Activated CD4-positive, alpha-beta T cell treated with anti-CD3 and anti-CD28 coated beads, Interleukin-2, amount 50 U/mL, for 1 hour (primary cell): ENCODE data around the gene ACER3.
A peak's percentile ranks its signal among the peaks of the same experiment; 100 is the strongest.

Experiments used
- DNase-seq: peaks from one replicate; pipeline ENCODE4 v3.0.0-alpha.2; 2020

ACER3 gene

DNA sequence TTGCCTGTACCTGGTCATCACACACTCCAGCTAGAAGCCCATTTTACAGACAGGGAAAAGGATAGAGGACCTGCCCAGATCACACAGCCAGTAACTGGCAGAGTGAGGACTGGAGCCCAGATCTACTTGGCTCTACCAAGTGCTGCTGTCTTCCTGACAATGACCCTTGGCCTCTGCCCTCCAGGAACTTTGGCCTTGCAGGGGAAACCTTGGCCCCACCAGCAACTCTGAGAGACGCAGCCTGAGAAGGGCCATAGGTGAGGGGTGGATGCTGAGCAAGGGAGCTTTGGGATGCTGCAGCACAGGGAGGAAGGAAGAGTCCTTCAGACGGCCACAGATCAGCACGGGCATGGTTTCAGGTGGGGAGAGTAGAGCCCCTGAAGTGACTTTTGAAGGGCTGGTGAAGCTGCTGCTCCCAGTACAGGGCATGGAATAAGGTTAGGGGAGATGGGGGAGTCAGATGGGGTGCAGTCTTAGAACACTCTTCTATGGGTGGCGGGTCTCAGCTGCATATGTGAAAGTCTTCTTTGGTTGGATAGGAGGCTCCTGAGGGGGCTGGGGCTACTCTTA lies 204.0 kb downstream of the ACER3 start:
- DNase-seq, result no peak

DNA sequence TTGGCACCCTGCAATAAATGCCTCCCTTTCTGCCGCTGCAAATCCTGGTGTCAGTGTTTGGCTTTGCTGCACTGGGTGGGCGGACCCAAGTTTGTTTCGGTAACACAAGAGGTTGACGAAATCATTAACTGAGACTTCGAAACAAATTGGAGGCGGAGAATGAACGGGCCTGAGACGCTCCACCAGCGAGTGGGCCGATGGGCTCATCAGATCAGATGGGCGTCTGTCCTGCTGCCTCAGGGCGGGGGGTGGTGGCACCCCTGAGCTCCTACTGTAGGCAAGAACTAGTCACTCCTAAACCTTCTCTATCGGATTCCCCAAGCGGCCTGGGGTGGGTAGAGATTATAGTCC lies 205.1 kb downstream of the ACER3 start:
- DNase-seq, result no peak

DNA sequence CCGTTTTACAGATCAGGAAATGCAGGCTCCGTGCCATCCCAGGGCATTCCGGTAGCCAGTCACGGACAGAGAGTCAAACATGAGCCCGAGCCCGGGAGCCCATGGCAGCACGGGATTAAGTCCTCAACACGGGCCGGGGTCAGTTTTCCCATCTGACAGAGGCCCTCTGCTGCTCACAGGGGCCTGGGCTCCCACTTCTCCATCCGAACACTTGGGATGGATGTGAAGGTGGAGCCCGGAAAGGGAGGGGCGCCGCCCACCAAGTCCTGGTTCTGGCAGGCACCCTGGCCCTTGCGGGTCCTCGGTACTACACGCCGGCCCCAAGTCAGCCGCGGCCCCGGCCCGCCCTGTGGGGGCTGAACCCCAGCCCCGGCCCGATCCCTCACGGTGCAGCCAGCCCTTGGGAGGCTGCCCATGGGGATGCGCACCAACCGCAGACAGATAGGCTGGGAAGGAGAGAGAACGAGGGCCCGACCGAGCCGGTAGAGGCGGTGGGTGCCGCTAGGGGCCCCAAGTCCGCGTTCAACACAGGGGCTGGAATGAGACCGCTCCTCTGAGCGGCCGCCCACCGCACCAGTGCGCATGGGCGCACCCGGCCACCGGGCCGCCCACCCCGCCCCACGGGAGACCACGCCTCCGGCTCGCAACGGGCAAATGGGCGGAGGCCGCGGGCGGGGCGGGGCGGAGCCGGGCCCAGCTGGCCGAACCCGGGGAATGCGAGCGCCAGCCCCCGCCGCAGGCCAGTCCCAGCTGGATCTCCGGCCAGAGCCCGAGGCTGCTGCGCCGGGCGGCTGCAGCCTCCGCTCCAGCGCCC lies 205.7 kb downstream of the ACER3 start, which contains the start of gene CAPN5:
Gene CAPN5, plus strand, starts transcription at position 743 of the 814 bp plus-strand sequence. CDS start 17,916 bp downstream, outside the sequence.
- peak; percentile 82 for DNase-seq

DNA sequence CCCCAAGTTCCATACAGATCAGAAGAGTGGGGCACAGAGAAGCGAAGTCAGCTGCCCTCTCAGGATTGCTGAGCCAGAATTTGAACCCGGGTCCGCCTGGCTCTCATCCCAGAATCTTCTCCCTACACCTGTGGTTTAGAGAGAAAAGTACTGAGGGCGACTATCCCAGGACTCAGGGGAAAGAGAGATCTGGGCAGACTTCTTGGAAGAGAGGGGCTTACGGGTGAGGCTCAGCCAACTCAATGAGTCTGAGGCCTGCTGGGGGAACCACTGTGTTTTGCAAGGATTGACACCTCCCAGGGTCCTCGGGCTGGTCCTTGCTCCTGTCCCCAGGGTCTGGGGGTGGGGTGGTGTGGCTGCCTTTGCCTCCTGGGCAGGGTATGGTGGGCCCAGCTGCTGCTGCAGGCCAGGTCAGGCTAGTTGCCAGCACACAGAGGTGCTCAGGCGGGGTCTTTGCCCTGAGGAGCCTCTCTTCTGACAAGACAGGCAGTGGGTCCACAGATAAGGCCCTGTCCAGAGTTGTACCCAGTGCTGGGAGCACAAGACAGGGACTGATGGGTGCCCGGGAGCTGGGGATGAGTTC lies 207.2 kb downstream of the ACER3 start:
- no peak for DNase-seq

DNA sequence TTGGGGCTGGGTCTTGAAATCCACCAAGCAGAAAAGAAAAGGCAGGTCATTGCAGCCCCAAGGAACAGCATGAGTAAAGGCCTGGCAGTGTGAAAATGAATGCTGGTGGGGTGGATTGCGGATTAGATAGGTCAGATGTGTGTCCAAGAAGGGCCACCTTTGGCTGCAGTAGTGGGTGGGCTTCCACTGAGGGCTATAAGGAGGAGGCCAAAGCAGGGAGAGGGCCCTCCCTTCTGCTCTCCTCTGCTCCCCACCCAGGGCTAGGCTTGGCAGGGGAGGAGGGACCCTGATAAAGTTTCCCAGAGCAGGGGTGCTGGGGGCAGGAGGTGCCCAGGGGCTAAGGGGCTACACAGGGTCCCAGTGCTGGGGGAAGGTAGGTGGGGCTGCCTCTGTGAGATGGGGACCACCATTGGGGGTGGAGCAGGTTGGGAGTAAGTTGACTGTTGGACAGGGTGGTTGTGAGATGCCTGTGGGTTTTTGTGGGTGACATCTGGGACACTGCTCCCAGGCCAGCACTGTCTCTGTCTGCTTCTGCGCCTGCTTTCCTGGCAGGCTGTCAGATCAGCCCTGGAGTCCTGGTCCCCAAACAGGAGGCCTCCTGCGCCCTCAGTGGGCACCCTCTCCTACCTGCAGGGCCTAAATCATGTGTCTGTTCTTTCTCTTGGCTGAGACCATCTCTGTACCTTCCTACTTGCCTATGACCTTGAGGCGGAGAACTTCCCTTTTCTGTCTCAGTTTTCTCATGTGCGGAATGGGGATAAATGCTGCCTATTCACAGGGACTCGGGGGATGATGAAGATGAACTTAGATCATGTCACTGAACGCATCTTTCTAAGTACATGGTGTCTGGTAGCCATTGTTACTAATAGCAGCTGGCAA lies 208.0 kb downstream of the ACER3 start:
- no peak for DNase-seq

DNA sequence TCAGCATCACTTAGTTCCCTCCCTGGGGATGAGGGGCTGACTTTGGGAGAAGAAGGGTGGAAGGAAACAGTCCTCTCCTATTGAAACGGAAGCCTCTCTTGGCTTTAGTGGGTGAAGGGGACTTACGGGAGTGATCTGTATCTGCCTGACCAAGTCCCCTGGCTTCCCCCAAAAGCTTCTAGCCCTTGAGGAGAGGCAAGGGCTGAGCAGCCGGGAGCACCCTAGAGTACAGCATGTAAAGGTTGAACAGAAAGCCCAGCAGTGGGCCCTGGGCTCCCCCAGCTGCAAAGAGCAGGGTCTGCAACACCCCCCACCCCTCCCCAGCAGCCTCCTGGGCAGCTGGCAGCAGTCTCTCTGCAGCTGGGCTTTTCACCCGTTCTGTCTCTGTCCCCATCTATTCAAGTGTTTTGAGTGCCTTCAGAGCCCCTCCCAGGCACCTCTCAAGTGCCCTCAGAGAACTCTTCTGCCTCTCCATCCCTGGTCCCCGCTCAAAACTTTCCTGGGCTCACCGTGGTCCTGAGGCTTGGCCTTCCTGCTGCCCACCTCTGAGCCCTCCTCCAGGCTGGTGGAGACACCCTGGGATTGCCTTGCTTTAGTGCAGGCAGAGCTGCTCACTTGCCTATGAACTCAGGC lies 208.7 kb downstream of the ACER3 start:
- no peak for DNase-seq

DNA sequence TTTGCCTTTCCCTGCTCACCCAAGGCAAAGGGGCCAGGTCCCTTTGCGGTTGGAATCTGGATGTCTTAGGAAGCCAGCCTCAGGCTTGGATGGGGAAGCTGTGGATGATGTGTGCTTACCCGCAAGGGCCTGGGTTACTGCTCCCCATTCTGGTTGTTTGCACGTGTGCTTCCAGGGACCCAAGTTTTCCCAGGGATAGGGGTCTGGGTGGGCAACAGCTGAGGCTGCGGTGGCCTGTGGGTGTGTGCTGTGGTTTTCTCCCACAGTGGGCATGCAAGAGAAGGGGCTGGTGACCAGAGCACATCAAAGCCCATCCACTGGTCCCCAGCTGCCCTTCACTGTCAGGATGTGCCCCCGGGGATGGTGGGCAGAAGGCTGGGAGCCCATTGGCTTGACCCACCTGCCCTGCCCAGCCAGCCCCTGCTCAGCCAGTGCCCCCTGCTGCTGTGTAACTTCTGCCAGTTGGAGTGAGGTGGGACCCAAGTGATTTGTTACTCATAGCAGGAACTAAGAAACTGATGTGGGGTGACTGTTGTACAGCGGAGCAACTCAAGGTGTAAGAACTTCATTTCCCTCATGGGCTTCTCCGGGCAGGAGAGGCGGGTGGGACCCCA lies 209.4 kb downstream of the ACER3 start:
- no peak for DNase-seq

DNA sequence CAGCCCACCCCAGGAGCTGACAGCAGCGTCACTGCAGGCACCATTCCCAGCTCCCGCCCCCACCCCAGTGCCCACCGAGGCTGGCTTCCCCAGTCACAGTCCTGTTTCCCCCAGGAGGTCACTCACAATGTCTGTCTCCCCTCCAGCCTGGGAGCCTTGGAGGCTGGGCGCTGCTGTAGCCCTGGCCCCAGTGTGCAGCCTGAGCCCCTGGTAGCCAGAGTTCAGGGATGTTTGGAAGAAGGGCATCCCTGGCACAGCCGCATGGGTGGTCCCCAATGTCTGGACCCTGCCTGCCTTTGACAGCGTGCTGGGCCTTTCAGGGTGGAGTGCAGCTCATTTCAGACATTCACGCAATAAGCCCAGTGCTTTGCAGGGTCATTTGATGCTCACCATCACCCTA lies 210.4 kb downstream of the ACER3 start:
- DNase-seq, result no peak

DNA sequence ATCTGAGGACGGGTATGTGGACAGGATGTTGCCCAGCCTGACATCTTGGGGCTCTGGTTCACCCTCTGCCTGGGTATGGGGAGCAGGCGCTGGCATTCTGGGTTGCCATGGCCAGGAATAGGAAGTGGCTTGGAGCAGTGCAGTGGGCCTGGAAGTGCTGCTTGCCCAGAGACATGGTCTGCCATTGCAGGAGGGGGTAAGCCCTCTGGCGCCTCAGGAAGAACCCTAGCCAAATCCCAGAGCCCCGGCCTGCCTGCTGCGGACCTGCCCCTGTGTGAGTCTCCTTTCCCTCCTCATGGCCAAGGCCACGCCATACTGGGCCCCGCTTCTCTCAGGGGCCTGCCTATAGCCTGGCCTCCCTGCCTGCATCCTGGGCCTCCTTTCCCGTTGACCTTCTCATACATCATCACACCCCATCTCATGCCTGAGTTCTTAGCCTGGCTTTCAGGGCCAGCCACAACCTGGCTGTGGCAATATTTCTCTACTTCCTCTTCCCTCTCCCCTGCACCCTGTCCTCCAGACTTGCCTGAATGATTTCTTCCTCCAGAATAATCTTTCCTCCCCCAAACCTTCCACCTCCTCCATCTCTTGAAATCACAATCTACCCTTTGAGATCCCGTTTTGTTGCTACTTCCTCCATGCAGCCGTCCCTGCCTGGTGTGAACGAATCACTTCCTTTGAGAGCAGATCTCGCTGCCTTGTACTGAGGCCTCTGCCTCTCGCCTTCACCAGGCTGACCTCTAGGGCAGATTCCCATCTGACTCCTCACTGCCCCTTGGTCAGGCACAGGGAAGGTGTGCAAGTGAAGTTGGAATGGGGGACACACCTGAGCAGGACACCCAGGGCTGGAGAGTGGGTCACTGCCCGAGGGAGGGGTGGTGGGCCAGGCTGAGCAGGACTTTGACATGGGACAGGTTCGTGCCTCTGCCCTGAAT lies 211.2 kb downstream of the ACER3 start:
- DNase-seq, result no peak

DNA sequence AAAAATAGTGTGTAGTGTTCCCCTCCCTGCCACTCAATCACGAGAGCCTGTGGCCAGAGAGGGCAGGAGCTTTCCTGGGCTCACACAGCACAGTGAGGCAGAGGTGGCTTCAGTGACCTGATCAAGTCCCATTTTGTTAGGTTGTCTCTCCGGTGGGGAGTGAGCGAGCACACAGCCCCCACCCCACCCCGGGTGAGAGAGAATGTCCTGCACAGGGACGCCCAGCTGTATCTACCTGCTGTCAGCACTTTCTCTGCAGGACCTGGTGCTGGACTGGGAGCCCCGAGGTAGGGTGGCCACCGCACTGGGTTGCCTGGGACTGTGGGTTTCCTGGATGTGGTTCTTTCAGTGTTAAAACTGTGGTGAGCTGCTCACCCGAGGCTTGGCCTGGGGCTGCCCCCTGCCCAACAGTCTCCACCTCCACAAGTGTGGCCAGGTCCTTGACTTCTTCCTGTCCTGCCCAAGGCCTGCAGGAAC lies 212.2 kb downstream of the ACER3 start:
- no peak for DNase-seq

DNA sequence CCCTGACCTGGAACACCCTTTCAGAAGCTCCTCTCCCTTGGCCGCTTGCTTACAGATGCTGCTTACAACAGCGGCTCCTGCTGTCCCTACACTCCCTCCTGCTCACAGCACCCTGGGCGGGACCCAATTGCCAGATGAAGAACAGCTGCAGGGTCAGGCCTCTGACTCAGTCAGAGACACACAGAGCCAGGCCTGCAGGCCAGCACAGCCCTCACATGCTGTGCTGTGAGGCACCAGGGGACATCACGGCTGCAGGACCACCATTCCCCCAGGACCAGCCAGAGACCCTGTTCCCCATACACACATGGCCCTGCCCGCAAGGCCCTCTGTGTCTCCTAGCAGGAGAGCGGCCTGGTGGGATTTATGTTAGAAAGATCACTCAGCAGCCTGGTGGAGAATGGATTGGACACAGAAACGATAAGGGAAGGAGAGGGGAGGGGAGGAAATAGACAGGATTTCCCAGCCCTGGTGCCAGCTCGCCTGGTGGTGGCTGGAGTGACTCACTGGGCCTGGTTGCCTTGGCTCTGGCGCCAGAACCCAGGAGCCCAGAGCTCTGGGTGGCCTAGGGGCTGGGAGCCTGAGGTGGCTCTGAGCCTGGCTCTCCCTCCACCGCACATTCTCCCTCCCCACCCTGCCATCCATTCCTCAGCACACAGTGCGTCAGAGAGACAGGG lies 212.7 kb downstream of the ACER3 start:
- DNase-seq, result no peak

DNA sequence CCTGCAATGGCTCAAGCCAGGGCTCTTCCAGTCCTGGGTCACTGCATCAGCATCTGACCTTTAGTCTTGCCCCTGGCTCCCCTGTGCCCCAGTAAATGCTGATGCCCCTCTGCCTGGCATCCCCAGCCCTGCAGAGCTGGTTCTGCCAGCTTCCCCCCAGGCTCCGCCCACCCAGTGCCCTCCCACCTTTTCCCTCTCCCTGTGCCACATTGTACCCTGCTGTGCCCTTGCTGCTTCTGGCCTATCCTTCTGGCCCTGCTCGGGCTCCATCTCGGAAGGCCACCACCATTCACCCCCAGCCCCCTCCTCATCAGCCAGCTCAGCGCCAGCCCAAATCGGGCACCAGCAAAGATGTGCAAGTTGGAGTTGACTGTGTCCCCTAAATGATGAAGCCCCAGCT lies 213.5 kb downstream of the ACER3 start:
- no peak for DNase-seq

DNA sequence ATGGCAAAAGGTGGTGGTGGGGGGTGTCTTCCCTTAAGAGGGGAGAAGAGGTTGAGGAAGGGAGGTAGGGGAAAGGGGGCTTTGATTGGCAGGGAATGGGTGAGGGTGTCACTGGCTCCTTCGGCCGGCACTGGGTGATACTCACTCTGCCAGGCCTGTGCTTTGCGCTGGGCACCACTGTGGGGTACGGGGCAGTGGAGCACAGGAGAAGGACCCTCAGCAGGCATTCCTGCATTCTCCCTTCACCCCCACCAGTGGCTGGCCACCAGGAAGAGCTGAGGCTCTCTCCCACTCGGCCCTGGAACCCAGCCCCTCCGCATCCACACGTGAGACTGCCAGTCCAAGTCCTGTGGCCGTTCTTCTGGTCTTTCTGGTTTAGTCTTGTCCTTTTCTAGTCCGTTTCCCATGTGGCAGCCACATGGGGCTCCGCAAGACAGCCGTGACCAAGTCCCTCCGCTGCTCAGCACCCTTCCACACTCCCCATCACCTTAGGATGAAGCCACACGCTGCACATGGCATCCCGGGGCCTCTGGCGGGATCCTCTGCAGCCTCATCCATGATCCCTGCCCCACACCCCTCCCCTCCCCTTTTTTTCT lies 214.0 kb downstream of the ACER3 start:
- no peak for DNase-seq

DNA sequence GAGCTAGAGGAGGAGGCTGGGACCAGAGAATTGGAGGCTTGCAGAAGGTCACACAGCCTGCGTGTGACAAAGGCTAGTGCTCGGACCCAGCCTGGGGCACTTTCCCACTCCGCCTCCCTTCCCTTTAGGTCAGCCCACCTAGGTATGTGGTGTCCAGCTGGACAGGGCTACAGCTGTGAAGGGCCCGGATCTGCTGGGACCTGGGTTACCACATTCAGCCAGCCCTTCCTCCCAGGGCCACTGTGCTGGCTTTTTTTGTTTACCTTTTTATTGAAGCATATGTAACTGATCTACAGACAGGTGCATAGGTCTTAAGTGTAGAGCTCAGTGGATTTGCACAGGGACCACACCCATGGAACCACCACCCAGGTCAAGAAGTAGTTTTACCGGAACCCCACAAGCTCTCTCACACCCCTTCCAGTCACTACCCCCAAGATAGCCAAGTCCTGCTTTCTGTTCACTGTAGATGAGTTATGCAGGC lies 214.7 kb downstream of the ACER3 start:
- DNase-seq, result no peak
